K562 (cell line): ENCODE results near the gene TXNL4A. TPM values are rescaled to one million over a fixed set of nuclear protein-coding genes. Genes with fewer than 3 reads are reported as not detected.

ENCODE experiments used
- ATAC-seq: fragments of 200-7000 bp; cut with Tn5 transposase; 3 replicates; pipeline ENCODE4 v1.9.1; 2020; ENCODE audit warnings: moderate library complexity
- BruUV-seq: library from RNA; stranded (reverse); fragments of 400-500 nt; replicated peaks from 2 replicates; lab custom pipeline; 2021; lab: Mats Ljungman, UMichigan
- CTCF ChIA-PET: fragments of 300-600 bp; formaldehyde crosslinking; extraction: SDS; loops from one replicate; lab custom pipeline; 2021; ENCODE audit warnings: low intra/inter-chr PET ratio; lab: Yijun Ruan, JAX
- POLR2A ChIA-PET: fragments of 300-600, 350-650 bp; sonication (Branson Sonifier 250); formaldehyde crosslinking; extraction: SDS; loops from one replicate; lab custom pipeline; 2021; ENCODE audit warnings: antibody characterized with exemption, inconsistent platforms; lab: Yijun Ruan, JAX
- DNase-seq, 4 experiments: peaks; one replicate each; pipeline versions ENCODE4 v3.0.0 to v3.0.0-alpha.2; 2011 to 2018; ENCODE audit warnings: low spot score in 3 of 4, mixed read lengths in 3 of 4; ENCODE audit errors: extremely low read depth in 1 of 4
- FAIRE-seq: peaks from 2 replicates; lab custom pipeline; 2011; peaks lifted over from hg19 to GRCh38; lab: Jason Lieb, UNC
- H2AFZ ChIP-seq: 2 replicates; pipeline ENCODE4 v1.6.0; 2011; ENCODE audit warnings: low read depth, low read length, control low read depth, inconsistent platforms
- H3K27ac ChIP-seq: fragments of 200-600 bp; 3 replicates; pipeline ENCODE4 v1.8.0; 2011; ENCODE audit warnings: low read depth, mild to moderate bottlenecking, control low read depth, inconsistent platforms, low read length, moderate library complexity, mixed read lengths; ENCODE audit errors: extremely low read depth
- H3K27me3 ChIP-seq, 2 experiments: fragments of 300-600 bp in 1 of 2; 2 replicates in 1 of 2; 3 replicates in 1 of 2; pipeline versions ENCODE4 v1.6.0 to v1.8.0; 2011; ENCODE audit warnings: inconsistent platforms in 2 of 2, low read length in 2 of 2, mild to moderate bottlenecking in 1 of 2, mixed read lengths in 1 of 2, moderate library complexity in 1 of 2; ENCODE audit not compliant: control insufficient read depth in 2 of 2, insufficient read depth in 2 of 2
- H3K36me3 ChIP-seq: fragments of 300-600 bp; 3 replicates; pipeline ENCODE4 v1.8.0; 2011; ENCODE audit warnings: mild to moderate bottlenecking, low read length, inconsistent platforms; ENCODE audit not compliant: control insufficient read depth, insufficient read depth
- H3K4me1 ChIP-seq, 2 experiments: fragments of 200-600 bp in 1 of 2; replicated peaks in 1 of 2; 2 replicates in 1 of 2; 3 replicates in 1 of 2; pipeline versions ENCODE4 v1.5.1 to v1.8.0; 2011; ENCODE audit warnings: inconsistent platforms in 2 of 2, low read length in 2 of 2, mild to moderate bottlenecking in 1 of 2, mixed read lengths in 1 of 2, moderate library complexity in 1 of 2; ENCODE audit not compliant: control insufficient read depth in 2 of 2, insufficient read depth in 2 of 2
- H3K4me2 ChIP-seq: 2 replicates; pipeline ENCODE4 v1.6.1; 2011; ENCODE audit warnings: low read length, control low read depth, inconsistent platforms, mixed read lengths; ENCODE audit not compliant: insufficient read depth
- H3K4me3 ChIP-seq: fragments of 200-600 bp; sonication (generic), shearing (Covaris generic); 2 replicates; pipeline ENCODE4 v1.5.1; 2016; ENCODE audit warnings: control low read depth, inconsistent platforms
- H3K79me2 ChIP-seq: fragments of 200-600 bp; 3 replicates; pipeline ENCODE4 v1.8.0; 2011; ENCODE audit warnings: low read length, inconsistent platforms; ENCODE audit not compliant: control insufficient read depth, insufficient read depth
- H3K9ac ChIP-seq, 2 experiments: 2 replicates each; pipeline versions ENCODE4 v1.6.0 to v1.6.1; 2011; ENCODE audit warnings: low read depth in 2 of 2, low read length in 2 of 2, control low read depth in 1 of 2, inconsistent platforms in 1 of 2, mild to moderate bottlenecking in 1 of 2, mixed read lengths in 1 of 2; ENCODE audit not compliant: insufficient read depth in 1 of 2
- H3K9me1 ChIP-seq: one replicate; pipeline ENCODE4 v1.6.0; 2011; ENCODE audit warnings: inconsistent platforms, mild to moderate bottlenecking, low read length, moderate library complexity; ENCODE audit not compliant: control insufficient read depth, insufficient read depth
- H3K9me3 ChIP-seq: replicated peaks from 2 replicates; pipeline ENCODE4 v1.5.1; 2011; ENCODE audit warnings: low read depth, low read length, inconsistent platforms; ENCODE audit not compliant: control insufficient read depth, insufficient read depth
- H4K20me1 ChIP-seq: replicated peaks from 2 replicates; pipeline ENCODE4 v1.6.1; 2011; ENCODE audit warnings: low read length, inconsistent platforms, mixed read lengths; ENCODE audit not compliant: control insufficient read depth, insufficient read depth
- DDX20 ChIP-seq: fragments of 450-650 bp; IDR thresholded peaks from 2 replicates; pipeline ENCODE4 v1.6.1; 2016; ENCODE audit warnings: missing genetic modification characterization, low read depth, mild to moderate bottlenecking, missing compliant biosample characterization, moderate library complexity
- FOXK2 ChIP-seq, 2 experiments: fragments of 450-650 bp; IDR thresholded peaks in 1 of 2; conservative IDR thresholded peaks in 1 of 2; 2 replicates each; pipeline ENCODE4 v1.6.1; 2016; ENCODE audit warnings: low read depth in 2 of 2, mild to moderate bottlenecking in 1 of 2
- GTF2E2 ChIP-seq: fragments of 200-800 bp; sonication (Bioruptor generic); IDR thresholded peaks from 2 replicates; pipeline ENCODE4 v1.6.1; 2016; ENCODE audit warnings: missing genetic modification characterization, missing compliant biosample characterization
- HIVEP1 ChIP-seq: fragments of 250-450 bp; sonication (Bioruptor Pico); IDR thresholded peaks from 2 replicates; pipeline ENCODE4 v1.4.0; 2020; ENCODE audit warnings: mild to moderate bottlenecking
- HNRNPUL1 ChIP-seq: fragments of 200-400 bp; formaldehyde crosslinking; IDR thresholded peaks from 2 replicates; pipeline ENCODE4 v1.6.1; 2017; ENCODE audit warnings: low read length
- KHSRP ChIP-seq: fragments of 450-650 bp; IDR thresholded peaks from 2 replicates; pipeline ENCODE4 v1.6.1; 2017
- MCM7 ChIP-seq, 2 experiments: fragments of 450-650 bp; IDR thresholded peaks; 2 replicates each; pipeline ENCODE4 v1.6.1; 2016 to 2018
- POLR2AphosphoS2 ChIP-seq: IDR thresholded peaks from 2 replicates; pipeline ENCODE4 v1.6.1; 2012; ENCODE audit warnings: low read length, improper control_type of control experiment
- RAD51 ChIP-seq: fragments of 450-650 bp; IDR thresholded peaks from 2 replicates; pipeline ENCODE4 v1.7.1; 2016; ENCODE audit warnings: low read depth, mild to moderate bottlenecking, borderline replicate concordance
- RHOXF2B ChIP-seq: fragments of 250-450 bp; sonication (Bioruptor Pico); conservative IDR thresholded peaks from 2 replicates; pipeline ENCODE4 v1.5.1; 2021
- SRF ChIP-seq, 2 experiments: fragments of 250-450, 450-650 bp in 1 of 2; sonication (Bioruptor Pico) in 1 of 2; sonication (generic) in 1 of 2; formaldehyde crosslinking; IDR thresholded peaks; 2 replicates each; pipeline versions ENCODE4 v1.5.0 to v1.5.1; 2020 to 2022; ENCODE audit warnings: mild to moderate bottlenecking in 1 of 2, missing genetic modification reagents in 1 of 2
- SRSF1 ChIP-seq: fragments of 200-400 bp; formaldehyde crosslinking; IDR thresholded peaks from 2 replicates; pipeline ENCODE4 v1.6.1; 2017; ENCODE audit warnings: mild to moderate bottlenecking, low read depth, low read length, moderate library complexity
- THRAP3 ChIP-seq: fragments of 450-650 bp; IDR thresholded peaks from 2 replicates; pipeline ENCODE4 v1.6.1; 2016; ENCODE audit warnings: mild to moderate bottlenecking, inconsistent platforms, borderline replicate concordance
- XRCC5 ChIP-seq: fragments of 200-400 bp; formaldehyde crosslinking; IDR thresholded peaks from 2 replicates; pipeline ENCODE4 v1.6.1; 2017; ENCODE audit warnings: low read depth, mild to moderate bottlenecking, low read length
- WGBS: fragments of 100-300 bp; shearing (Covaris generic); methylation state at CpG from one replicate; pipeline ENCODE4 v1.1.6; 2016; ENCODE audit warnings: low coverage, mixed read lengths; ENCODE audit not compliant: insufficient coverage; ENCODE audit errors: missing lambda C conversion rate; 5-methylcytosine and 5-hydroxymethylcytosine counted together
- in situ Hi-C: fragments of 300-500 bp; cut with MboI; formaldehyde crosslinking; loops from 4 replicates; pipeline ENCODE4 v1.15.0; 2018; ENCODE audit warnings: inconsistent platforms, mixed read lengths
- intact Hi-C: fragments of 100-400 bp; cut with micrococcal nuclease; formaldehyde crosslinking; loops from 2 replicates; pipeline ENCODE4 v1.14.2; 2022
- polyA plus RNA-seq, 8 experiments: library from polyadenylated mRNA; depleted of rRNA in 4 of 8; stranded (reverse) in 5 of 8; unstranded in 3 of 8; fragments of >200 nt; fragmentation: Nextera tagmentation in 2 of 8; fragmentation: Illumina TruSeq in 1 of 8; extraction: Ambion mirVana in 2 of 8; extraction: Trizol in 1 of 8; gene quantifications; 2 replicates each; pipeline versions ENCODE4 v1.2.1 to v1.2.3, GENCODE V29; 2011 to 2014; ENCODE audit warnings: inconsistent platforms in 1 of 8, missing spikeins in 1 of 8
- total RNA-seq, 7 experiments: library from RNA; depleted of rRNA in 6 of 7; stranded (reverse); fragments of >200 nt in 6 of 7; fragmentation: Illumina TruSeq in 2 of 7; extraction: Trizol in 2 of 7; gene quantifications; 2 replicates each; pipeline versions ENCODE4 v1.2.1 to v1.2.3, GENCODE V29; 2011 to 2021; ENCODE audit warnings: low replicate concordance in 1 of 7
- TF ChIP-seq, protein P1 (sequence below): IDR thresholded peaks from 2 replicates; pipeline ENCODE4 v1.6.1; 2011; ENCODE audit warnings: borderline replicate concordance, low read depth, mild to moderate bottlenecking, moderate library complexity, low read length; ENCODE audit not compliant: insufficient read depth, poor library complexity, severe bottlenecking

Gene TXNL4A
- total and polyA plus RNA-seq, 9 of the 15 experiments (the other 6 are each of a cell fraction or from before 2014, with no cell fraction given): 27.0 to 132 (median 87.5) TPM

DNA sequence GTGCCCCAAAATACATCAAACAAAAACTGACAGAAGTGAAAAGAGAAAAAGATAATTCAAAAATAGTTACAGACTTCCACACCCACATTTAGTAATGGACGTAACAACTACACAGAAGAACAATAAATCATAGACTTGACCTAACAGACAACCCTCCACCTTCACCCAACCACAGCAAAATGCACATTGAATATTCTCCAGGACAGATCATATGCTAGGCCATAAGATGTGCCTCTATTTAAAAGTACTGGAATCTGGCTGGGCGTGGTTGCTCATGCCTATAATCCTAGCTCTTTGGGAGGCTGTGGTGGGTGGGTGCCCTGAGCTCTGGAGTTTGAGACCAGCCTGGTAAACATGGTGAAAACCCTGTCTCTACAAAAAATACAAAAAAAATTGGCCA is 56.9 kb downstream of the TXNL4A start:
- no peak for TF ChIP-seq HIVEP1 (CRISPR knock-in tag)
- TF ChIP-seq KHSRP: no peak
- no peak for TF ChIP-seq GTF2E2 (tag)
- TF ChIP-seq POLR2AphosphoS2: no peak
- TF ChIP-seq RAD51: no peak
- TF ChIP-seq THRAP3: no peak
- TF ChIP-seq, protein P1, sequence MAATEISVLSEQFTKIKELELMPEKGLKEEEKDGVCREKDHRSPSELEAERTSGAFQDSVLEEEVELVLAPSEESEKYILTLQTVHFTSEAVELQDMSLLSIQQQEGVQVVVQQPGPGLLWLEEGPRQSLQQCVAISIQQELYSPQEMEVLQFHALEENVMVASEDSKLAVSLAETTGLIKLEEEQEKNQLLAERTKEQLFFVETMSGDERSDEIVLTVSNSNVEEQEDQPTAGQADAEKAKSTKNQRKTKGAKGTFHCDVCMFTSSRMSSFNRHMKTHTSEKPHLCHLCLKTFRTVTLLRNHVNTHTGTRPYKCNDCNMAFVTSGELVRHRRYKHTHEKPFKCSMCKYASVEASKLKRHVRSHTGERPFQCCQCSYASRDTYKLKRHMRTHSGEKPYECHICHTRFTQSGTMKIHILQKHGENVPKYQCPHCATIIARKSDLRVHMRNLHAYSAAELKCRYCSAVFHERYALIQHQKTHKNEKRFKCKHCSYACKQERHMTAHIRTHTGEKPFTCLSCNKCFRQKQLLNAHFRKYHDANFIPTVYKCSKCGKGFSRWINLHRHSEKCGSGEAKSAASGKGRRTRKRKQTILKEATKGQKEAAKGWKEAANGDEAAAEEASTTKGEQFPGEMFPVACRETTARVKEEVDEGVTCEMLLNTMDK: no peak
- TF ChIP-seq DDX20 (tag): no peak
- no peak for TF ChIP-seq SRF (CRISPR knock-in tag; IDR thresholded peaks at IDR 0.05)
- no peak for TF ChIP-seq SRSF1
- no peak for TF ChIP-seq XRCC5
- no peak for TF ChIP-seq MCM7 (IDR thresholded peaks at IDR 0.05)
- TF ChIP-seq HNRNPUL1: no peak
- no peak for TF ChIP-seq FOXK2 (conservative IDR thresholded peaks at IDR 0.05 in 1 of 2, IDR thresholded peaks at IDR 0.05 in 1 of 2; ENCODE audit: low read depth in 2 of 2)
- no peak for TF ChIP-seq RHOXF2B (CRISPR knock-in tag)
- FAIRE-seq (no peak), DNase-seq (no peak), ATAC-seq (no peak)
- 74% methylated on average over 2 of the region's 2 CpGs for WGBS
- Histone ChIP-seq H4K20me1 (no peaks in the 10 kb centered on the region), H3K27me3 (no peaks in the 10 kb centered on the region), H3K79me2 (no peaks in the 10 kb centered on the region), H3K9me1 (no peaks in the 10 kb centered on the region), H3K4me2 (no peak overlapping the region), H3K4me1 (no peaks in the 10 kb centered on the region; a peak in 2 of 5 replicates), H3K36me3 (peaks cover 3% of the 10 kb centered on the region; the same call in 1 of the 3 replicates), H3K27ac (no peak overlapping the region), H3K9ac (no peak overlapping the region), H3K4me3 (no peak overlapping the region), H2AFZ (no peak overlapping the region), H3K9me3 (peaks cover 6% of the 10 kb centered on the region; the same call in 1 of the 2 replicates)
- intact Hi-C loops (no loop called here), in situ Hi-C loops (no loop called here)
- CTCF ChIA-PET: no interaction called here
- POLR2A ChIA-PET: no interaction called here
- BruUV-seq: no TSS peak
